HAP-1 (cell line): Measurements from ENCODE around the gene ALG11.
"Not testable (repeated sequence)": the region's sequence is repeated elsewhere in the genome, so short reads cannot be mapped to it uniquely, and the experiment has no call there.

Source experiments
- DNase-seq, 2 experiments: peaks; one replicate each; pipeline ENCODE4 v3.0.0-alpha.2; 2016 to 2020; ENCODE audit warnings: low spot score in 2 of 2
- H3K27me3 ChIP-seq: fragments of 250-450 bp; sonication (Bioruptor Pico); 2 replicates; pipeline ENCODE4 v1.5.1; 2020; ENCODE audit warnings: low read depth, mild to moderate bottlenecking, moderate library complexity
- H3K36me3 ChIP-seq: fragments of 250-450 bp; sonication (Bioruptor Pico); replicated peaks from 2 replicates; pipeline ENCODE4 v1.5.1; 2020; ENCODE audit warnings: mild to moderate bottlenecking
- H3K4me1 ChIP-seq: fragments of 250-450 bp; sonication (Bioruptor Pico); 2 replicates; pipeline ENCODE4 v1.5.1; 2020; ENCODE audit warnings: mild to moderate bottlenecking
- H3K4me3 ChIP-seq: fragments of 250-450 bp; sonication (Bioruptor Pico); 2 replicates; pipeline ENCODE4 v1.5.1; 2020; ENCODE audit warnings: mild to moderate bottlenecking, moderate library complexity
- H3K9me3 ChIP-seq: fragments of 250-450 bp; sonication (Bioruptor Pico); 2 replicates; pipeline ENCODE4 v1.5.1; 2020; ENCODE audit warnings: mild to moderate bottlenecking, moderate library complexity
- in situ Hi-C: fragments of 300-500 bp; cut with MboI; formaldehyde crosslinking; loops from 3 replicates; pipeline ENCODE4 v1.14.3; 2020; ENCODE audit warnings: low sequenced_read_pairs, inconsistent platforms, mixed read lengths

Gene ALG11

GRCh38 chr13:52011632-52012511 lies at the start of gene ALG11:
TSS of gene ALG11 (plus strand) at chr13:52012398. CDS start at chr13:52012419, 21 bp downstream.
- Histone ChIP-seq H3K27me3 (no peaks in the 10 kb centered on the region), H3K36me3 (peaks cover 4% of the 10 kb centered on the region), H3K4me1 (peaks cover 12% of the 10 kb centered on the region), H3K4me3 (peak within 1 kb of the TSS; percentile 75), H3K9me3 (no peaks in the 10 kb centered on the region; the same call in 1 of the 2 replicates)
- in situ Hi-C loops = no loop called here
- DNase-seq = peak; percentile 93 to 99

GRCh38 chr13:51966186-51966585 lies 46.0 kb upstream of the ALG11 start:
- Histone ChIP-seq H3K36me3 (no peaks in the 10 kb centered on the region), H3K9me3 (no peaks in the 10 kb centered on the region), H3K27me3 (no peaks in the 10 kb centered on the region), H3K4me1 (no peaks in the 10 kb centered on the region), H3K4me3 (no peak overlapping the region)
- DNase-seq = no peak
- in situ Hi-C loops = no loop called here

- in situ Hi-C loops = no loop called here
- H3K27me3 ChIP-seq = no peaks in the 10 kb centered on the region
- no peak for DNase-seq
- no peaks in the 10 kb centered on the region for H3K9me3 ChIP-seq
- H3K4me3 ChIP-seq = no peak overlapping the region
- H3K36me3 ChIP-seq = no peaks in the 10 kb centered on the region
- no peaks in the 10 kb centered on the region for H3K4me1 ChIP-seq
Observed at GRCh38 chr13:51967482-51968446, 44.4 kb upstream of the ALG11 start.

GRCh38 chr13:51970349-51970748 lies 41.8 kb upstream of the ALG11 start:
- in situ Hi-C loops = no loop called here
- no peaks in the 10 kb centered on the region for H3K4me1 ChIP-seq
- DNase-seq = no peak
- H3K9me3 ChIP-seq = no peaks in the 10 kb centered on the region
- no peaks in the 10 kb centered on the region for H3K36me3 ChIP-seq
- no peaks in the 10 kb centered on the region for H3K27me3 ChIP-seq
- no peak overlapping the region for H3K4me3 ChIP-seq

- Histone ChIP-seq H3K4me3 (no peak overlapping the region), H3K36me3 (no peaks in the 10 kb centered on the region), H3K4me1 (no peaks in the 10 kb centered on the region), H3K9me3 (no peaks in the 10 kb centered on the region), H3K27me3 (no peaks in the 10 kb centered on the region)
- in situ Hi-C loops = no loop called here
- DNase-seq = no peak
Observed at GRCh38 chr13:51971520-51972426, 40.4 kb upstream of the ALG11 start.

GRCh38 chr13:51974482-51974881 lies 37.7 kb upstream of the ALG11 start:
- no peaks in the 10 kb centered on the region for H3K9me3 ChIP-seq
- no peak overlapping the region for H3K4me3 ChIP-seq
- H3K4me1 ChIP-seq = no peaks in the 10 kb centered on the region
- no peaks in the 10 kb centered on the region for H3K27me3 ChIP-seq
- in situ Hi-C loops = no loop called here
- no peaks in the 10 kb centered on the region for H3K36me3 ChIP-seq
- no peak for DNase-seq

GRCh38 chr13:51976423-51976822 lies 35.8 kb upstream of the ALG11 start:
- Histone ChIP-seq H3K4me3 (no peak overlapping the region), H3K9me3 (no peaks in the 10 kb centered on the region), H3K27me3 (no peaks in the 10 kb centered on the region), H3K4me1 (no peaks in the 10 kb centered on the region), H3K36me3 (no peaks in the 10 kb centered on the region)
- in situ Hi-C loops = no loop called here
- no peak for DNase-seq

GRCh38 chr13:51976890-51977289 lies 35.3 kb upstream of the ALG11 start:
- H3K27me3 ChIP-seq = no peaks in the 10 kb centered on the region
- H3K4me3 ChIP-seq = no peak overlapping the region
- H3K36me3 ChIP-seq = no peaks in the 10 kb centered on the region
- no peaks in the 10 kb centered on the region for H3K4me1 ChIP-seq
- DNase-seq = no peak
- in situ Hi-C loops = no loop called here
- H3K9me3 ChIP-seq = no peaks in the 10 kb centered on the region

GRCh38 chr13:51977625-51978024 lies 34.6 kb upstream of the ALG11 start:
- Histone ChIP-seq H3K4me3 (no peak overlapping the region), H3K36me3 (no peaks in the 10 kb centered on the region), H3K4me1 (no peaks in the 10 kb centered on the region), H3K9me3 (no peaks in the 10 kb centered on the region), H3K27me3 (no peaks in the 10 kb centered on the region)
- in situ Hi-C loops = no loop called here
- DNase-seq = no peak

GRCh38 chr13:51978796-51979556 lies 33.2 kb upstream of the ALG11 start:
- H3K27me3 ChIP-seq = no peaks in the 10 kb centered on the region
- no peaks in the 10 kb centered on the region for H3K9me3 ChIP-seq
- in situ Hi-C loops = no loop called here
- H3K36me3 ChIP-seq = no peaks in the 10 kb centered on the region
- no peak overlapping the region for H3K4me3 ChIP-seq
- no peaks in the 10 kb centered on the region for H3K4me1 ChIP-seq
- no peak for DNase-seq

- no peaks in the 10 kb centered on the region for H3K36me3 ChIP-seq
- no peak for DNase-seq
- H3K4me1 ChIP-seq = no peaks in the 10 kb centered on the region
- H3K27me3 ChIP-seq = no peaks in the 10 kb centered on the region
- no peak overlapping the region for H3K4me3 ChIP-seq
- in situ Hi-C loops = no loop called here
- no peaks in the 10 kb centered on the region for H3K9me3 ChIP-seq
Observed at GRCh38 chr13:51980908-51981307, 31.3 kb upstream of the ALG11 start.

- no peak overlapping the region for H3K4me3 ChIP-seq
- H3K4me1 ChIP-seq = no peaks in the 10 kb centered on the region
- in situ Hi-C loops = no loop called here
- no peaks in the 10 kb centered on the region for H3K36me3 ChIP-seq
- DNase-seq = no peak
- no peaks in the 10 kb centered on the region for H3K27me3 ChIP-seq
- H3K9me3 ChIP-seq = no peaks in the 10 kb centered on the region
Observed at GRCh38 chr13:51981355-51981754, 30.8 kb upstream of the ALG11 start.

- H3K4me1 ChIP-seq, DNase-seq, in situ Hi-C loops, H3K9me3 ChIP-seq, H3K27me3 ChIP-seq, H3K4me3 ChIP-seq, H3K36me3 ChIP-seq: not testable (repeated sequence)
Observed at GRCh38 chr13:51983292-51983691, 28.9 kb upstream of the ALG11 start.
